ENCODE measurements around the gene JAK1.

- TF ChIP-seq CTCF (IDR thresholded peaks at IDR 0.05) (no peak), POLR2AphosphoS5 (IDR thresholded peaks at IDR 0.05) (no peak), POLR2A (IDR thresholded peaks at IDR 0.05) (no peak), EP300 (IDR thresholded peaks at IDR 0.05; ENCODE audit: low read depth) (no peak)
These were observed 40.5 kb upstream of the JAK1 start for GRCh38 chr1:65006806-65007205.
